AG20443 (cell line): Measurements from ENCODE around the gene DUSP28.
"Not testable (repeated sequence)": the region's sequence is repeated elsewhere in the genome, so short reads cannot be mapped to it uniquely, and the experiment has no call there.

ENCODE experiments used
- DNase-seq: peaks from one replicate; pipeline ENCODE4 v3.0.0; 2012; ENCODE audit warnings: low spot score, mixed read lengths

DUSP28 gene

GRCh38 chr2:240527153-240527750 lies 32.9 kb upstream of the DUSP28 start:
- no peak for DNase-seq

GRCh38 chr2:240528406-240529040 lies 31.6 kb upstream of the DUSP28 start:
- DNase-seq = no peak

GRCh38 chr2:240529344-240529999 lies 30.7 kb upstream of the DUSP28 start:
- DNase-seq = no peak

- no peak for DNase-seq
Measured at GRCh38 chr2:240530181-240530580, 30.0 kb upstream of the DUSP28 start.

GRCh38 chr2:240531038-240531437 lies 29.1 kb upstream of the DUSP28 start:
- DNase-seq = no peak

- no peak for DNase-seq
Measured at GRCh38 chr2:240532031-240532775, 28.0 kb upstream of the DUSP28 start.

GRCh38 chr2:240538031-240538780 lies 22.0 kb upstream of the DUSP28 start:
- no peak for DNase-seq

- not testable (repeated sequence) for DNase-seq
Measured at GRCh38 chr2:240539101-240539500, 21.1 kb upstream of the DUSP28 start.

- DNase-seq = no peak
Measured at GRCh38 chr2:240539906-240540305, 20.3 kb upstream of the DUSP28 start.

- DNase-seq = no peak
Measured at GRCh38 chr2:240551288-240551687, 8.9 kb upstream of the DUSP28 start.

GRCh38 chr2:240551811-240552210 lies 8.3 kb upstream of the DUSP28 start:
- no peak for DNase-seq

GRCh38 chr2:240553956-240554480 lies 6.1 kb upstream of the DUSP28 start:
- no peak for DNase-seq

GRCh38 chr2:240554767-240555493 lies 5.2 kb upstream of the DUSP28 start:
- no peak for DNase-seq

- DNase-seq = no peak
Measured at GRCh38 chr2:240555541-240556250, 4.5 kb upstream of the DUSP28 start.

- DNase-seq = peak; percentile 71
Measured at GRCh38 chr2:240556553-240557100, 3.5 kb upstream of the DUSP28 start.

- DNase-seq = no peak
Measured at GRCh38 chr2:240557101-240557751, 2.9 kb upstream of the DUSP28 start.

- peak; percentile 96 for DNase-seq
Measured at GRCh38 chr2:240557808-240558207, 2.3 kb upstream of the DUSP28 start, which contains the start of gene ANKMY1. Gene ANKMY1, minus strand, starts transcription at chr2:240557988. Its CDS starts 653 bp downstream, at chr2:240557335.

GRCh38 chr2:240558236-240558761 lies 1.9 kb upstream of the DUSP28 start:
- DNase-seq = no peak

GRCh38 chr2:240559286-240559685 lies 871 bp upstream of the DUSP28 start:
- no peak for DNase-seq
